ENCODE results near the gene CORO2B. TPM values are rescaled to one million over a fixed set of nuclear protein-coding genes. Genes with fewer than 3 reads are reported as not detected.

CORO2B gene
- total RNA-seq, 1 donor from 2014 or later = 1.1 TPM

DNA sequence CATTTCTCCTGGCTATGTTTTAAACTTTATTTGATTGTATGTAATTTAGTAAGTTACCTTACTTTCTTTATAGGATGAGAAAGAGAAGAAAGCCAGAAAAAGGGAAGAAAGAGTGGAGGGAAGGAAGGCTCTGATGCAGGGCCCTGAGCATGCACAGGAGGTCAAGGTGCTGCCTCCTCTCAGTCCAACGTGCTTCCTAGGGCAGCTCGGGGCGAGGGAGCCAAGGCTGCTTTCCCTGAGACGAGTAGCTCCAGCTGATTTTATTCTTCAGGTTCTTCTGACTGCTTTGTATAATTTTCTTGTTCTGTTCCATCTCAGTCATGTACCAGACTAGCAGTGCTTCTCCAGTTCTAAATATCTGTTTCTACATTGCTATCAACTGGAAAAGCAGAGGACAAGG, 3.4 kb downstream of the CORO2B start:
- H3K4me1 Mint-ChIP-seq = peaks cover 7% of the 10 kb centered on the region
- peaks cover 26% of the 10 kb centered on the region for H3K27me3 Mint-ChIP-seq (ENCODE audit: low read depth)
- no peak overlapping the region for H3K4me3 Mint-ChIP-seq
- no peaks in the 10 kb centered on the region for H3K9me3 Mint-ChIP-seq
- H3K27ac Mint-ChIP-seq = no peak overlapping the region
- TF ChIP-seq, protein P1, sequence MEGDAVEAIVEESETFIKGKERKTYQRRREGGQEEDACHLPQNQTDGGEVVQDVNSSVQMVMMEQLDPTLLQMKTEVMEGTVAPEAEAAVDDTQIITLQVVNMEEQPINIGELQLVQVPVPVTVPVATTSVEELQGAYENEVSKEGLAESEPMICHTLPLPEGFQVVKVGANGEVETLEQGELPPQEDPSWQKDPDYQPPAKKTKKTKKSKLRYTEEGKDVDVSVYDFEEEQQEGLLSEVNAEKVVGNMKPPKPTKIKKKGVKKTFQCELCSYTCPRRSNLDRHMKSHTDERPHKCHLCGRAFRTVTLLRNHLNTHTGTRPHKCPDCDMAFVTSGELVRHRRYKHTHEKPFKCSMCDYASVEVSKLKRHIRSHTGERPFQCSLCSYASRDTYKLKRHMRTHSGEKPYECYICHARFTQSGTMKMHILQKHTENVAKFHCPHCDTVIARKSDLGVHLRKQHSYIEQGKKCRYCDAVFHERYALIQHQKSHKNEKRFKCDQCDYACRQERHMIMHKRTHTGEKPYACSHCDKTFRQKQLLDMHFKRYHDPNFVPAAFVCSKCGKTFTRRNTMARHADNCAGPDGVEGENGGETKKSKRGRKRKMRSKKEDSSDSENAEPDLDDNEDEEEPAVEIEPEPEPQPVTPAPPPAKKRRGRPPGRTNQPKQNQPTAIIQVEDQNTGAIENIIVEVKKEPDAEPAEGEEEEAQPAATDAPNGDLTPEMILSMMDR (IDR thresholded peaks at IDR 0.05; ENCODE audit: unreplicated experiment) = no peak
- DNase-seq (ENCODE audit: low spot score in 2 of 2, unreplicated experiment in 2 of 2) = no peak
- no peaks in the 10 kb centered on the region for H3K36me3 Mint-ChIP-seq

DNA sequence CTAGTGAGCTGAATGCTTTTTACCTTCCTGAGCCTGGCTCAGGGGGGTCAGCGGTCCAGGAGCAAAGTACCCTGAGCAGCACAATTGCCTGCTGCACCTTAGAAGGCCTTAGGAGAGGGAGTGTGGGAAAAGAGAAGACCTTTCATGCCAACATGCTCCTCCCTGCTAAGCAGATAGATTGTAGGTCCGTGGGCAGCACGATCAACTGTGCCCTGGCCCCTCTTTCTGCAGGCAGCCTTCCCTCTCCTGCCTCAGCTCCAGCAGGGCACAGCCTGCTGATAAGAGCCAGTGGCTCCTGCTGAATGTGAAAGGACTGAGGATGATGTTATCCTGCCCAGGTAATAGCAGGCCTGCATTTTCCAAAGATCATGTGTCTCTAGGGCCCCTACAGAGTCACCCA, 4.1 kb downstream of the CORO2B start:
- no peak for DNase-seq (ENCODE audit: low spot score in 2 of 2, unreplicated experiment in 2 of 2)
- Mint-ChIP-seq H3K4me3 (no peak overlapping the region), H3K27ac (no peak overlapping the region), H3K4me1 (peaks cover 4% of the 10 kb centered on the region), H3K36me3 (no peaks in the 10 kb centered on the region), H3K9me3 (no peaks in the 10 kb centered on the region), H3K27me3 (ENCODE audit: low read depth) (peaks cover 20% of the 10 kb centered on the region)
- TF ChIP-seq, protein P1 (IDR thresholded peaks at IDR 0.05; ENCODE audit: unreplicated experiment) = no peak

DNA sequence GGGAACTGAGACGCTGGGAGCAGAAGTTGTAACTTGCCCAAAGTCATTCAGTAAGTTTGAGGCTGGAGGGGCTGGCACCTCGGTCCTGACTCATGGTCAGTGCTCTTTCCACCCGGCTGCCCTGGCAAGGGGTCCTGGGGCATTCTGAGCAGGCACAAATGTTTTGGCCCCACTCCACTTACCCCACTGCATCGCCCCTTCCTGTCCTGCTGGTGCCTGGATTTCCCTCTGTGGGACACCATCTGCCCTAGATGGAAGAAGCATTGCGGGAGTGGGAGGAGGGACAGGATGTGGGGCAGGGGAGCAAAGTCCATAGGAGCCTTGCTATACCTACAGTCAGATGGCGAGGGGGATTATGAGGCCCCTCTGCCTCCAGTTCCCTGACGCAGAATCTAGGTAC, 4.5 kb downstream of the CORO2B start:
- DNase-seq (ENCODE audit: low spot score in 2 of 2, unreplicated experiment in 2 of 2) = no peak
- Mint-ChIP-seq H3K36me3 (no peaks in the 10 kb centered on the region), H3K27ac (no peak overlapping the region), H3K4me3 (no peak overlapping the region), H3K4me1 (no peaks in the 10 kb centered on the region), H3K9me3 (no peaks in the 10 kb centered on the region), H3K27me3 (ENCODE audit: low read depth) (peaks cover 16% of the 10 kb centered on the region)
- TF ChIP-seq, protein P1 (IDR thresholded peaks at IDR 0.05; ENCODE audit: unreplicated experiment) = no peak

DNA sequence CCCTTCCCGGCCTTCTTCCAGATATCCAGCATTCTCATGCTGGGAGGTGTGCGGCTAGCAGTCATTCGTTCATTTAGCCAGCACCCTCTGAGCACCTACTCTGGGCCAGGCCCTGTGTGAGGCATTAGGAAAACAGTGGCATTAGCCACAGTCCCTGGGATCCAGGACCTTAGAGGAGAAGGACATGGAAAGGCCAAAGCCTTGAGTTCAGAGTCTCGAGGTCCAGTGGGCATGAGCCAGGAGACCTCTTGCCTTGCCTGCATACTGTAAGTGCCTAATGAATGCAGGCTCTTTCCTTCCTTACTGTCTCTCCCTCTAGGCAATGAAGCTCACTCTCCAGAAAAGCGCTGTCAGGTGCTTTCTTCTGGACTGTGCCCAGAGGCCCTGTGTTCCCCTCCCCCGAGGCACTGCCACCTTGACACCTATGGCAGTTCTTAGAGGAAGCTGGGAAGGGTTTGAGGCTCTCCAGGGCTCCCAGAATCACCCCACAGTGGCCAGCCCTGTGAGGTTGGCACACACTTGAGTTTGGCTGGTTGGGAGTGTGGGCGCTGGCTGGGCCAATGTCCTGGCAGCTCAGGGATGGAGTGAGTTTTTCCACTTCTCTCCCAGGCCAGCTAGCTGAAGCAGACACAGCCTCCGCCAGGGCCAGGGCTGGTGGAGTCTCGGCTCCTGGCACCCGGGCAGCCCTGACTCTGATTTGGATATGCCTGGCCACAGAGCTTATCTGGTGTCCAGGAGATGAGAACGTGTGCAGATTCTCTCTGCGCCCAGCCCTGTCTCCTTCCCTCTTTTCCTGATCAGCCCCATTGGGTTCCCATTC, 5.4 kb downstream of the CORO2B start:
- DNase-seq (ENCODE audit: low spot score in 2 of 2, unreplicated experiment in 2 of 2) = no peak
- Mint-ChIP-seq H3K36me3 (no peaks in the 10 kb centered on the region), H3K27me3 (ENCODE audit: low read depth) (peaks cover 16% of the 10 kb centered on the region), H3K27ac (no peak overlapping the region), H3K9me3 (no peaks in the 10 kb centered on the region), H3K4me1 (peaks cover 7% of the 10 kb centered on the region), H3K4me3 (no peak overlapping the region)
- TF ChIP-seq, protein P1 (IDR thresholded peaks at IDR 0.05; ENCODE audit: unreplicated experiment) = no peak

DNA sequence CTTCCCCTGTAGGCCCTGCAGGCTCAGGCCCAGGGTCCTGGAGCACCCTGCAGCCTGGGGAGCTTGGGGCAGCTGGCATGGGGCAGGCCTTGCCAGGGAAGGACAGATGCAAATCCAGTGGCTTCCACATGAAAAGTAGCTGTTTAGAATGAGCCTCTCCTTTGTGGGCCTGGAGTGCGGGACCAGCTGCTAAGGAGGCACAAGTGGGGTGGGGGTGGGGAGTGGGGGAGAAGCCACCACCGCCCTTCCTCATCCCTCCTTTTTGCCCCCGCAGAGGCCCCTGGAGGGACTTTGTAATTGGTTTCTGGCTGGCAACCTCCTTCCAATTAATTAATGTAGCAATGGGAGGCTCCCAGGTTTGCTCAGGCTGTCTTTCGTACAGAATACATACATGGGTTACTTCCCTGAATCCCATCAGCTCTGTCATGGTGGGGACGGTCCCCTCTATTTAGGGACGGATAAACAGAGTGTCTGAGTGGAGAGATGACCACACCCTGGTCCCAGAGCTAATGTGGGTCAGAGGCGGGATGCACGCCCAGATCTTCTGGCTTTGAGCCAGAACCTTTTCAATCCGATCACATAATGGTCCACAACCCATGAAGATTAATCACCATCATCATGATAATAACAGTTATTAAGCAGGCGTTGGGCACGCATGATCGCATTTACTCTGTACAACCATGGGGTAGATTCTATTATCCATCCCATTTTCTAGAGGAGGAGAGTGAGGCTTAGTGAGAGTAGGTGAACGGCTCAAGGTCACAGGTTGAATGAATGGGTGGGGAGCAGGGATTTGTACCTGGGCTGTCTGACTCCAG, 6.2 kb downstream of the CORO2B start:
- no peak for DNase-seq (ENCODE audit: low spot score in 2 of 2, unreplicated experiment in 2 of 2)
- no peak overlapping the region for H3K4me3 Mint-ChIP-seq
- no peaks in the 10 kb centered on the region for H3K9me3 Mint-ChIP-seq
- H3K4me1 Mint-ChIP-seq = peaks cover 10% of the 10 kb centered on the region
- TF ChIP-seq, protein P1 (IDR thresholded peaks at IDR 0.05; ENCODE audit: unreplicated experiment) = no peak
- peaks cover 12% of the 10 kb centered on the region for H3K27me3 Mint-ChIP-seq (ENCODE audit: low read depth)
- no peak overlapping the region for H3K27ac Mint-ChIP-seq
- no peaks in the 10 kb centered on the region for H3K36me3 Mint-ChIP-seq

Measured in mesothelial cell of epicardium (in vitro differentiated cells).